Epithelial cell of prostate (primary cell): Measurements from ENCODE around the gene PGLYRP4.
A peak's percentile ranks its signal among the peaks of the same experiment; 100 is the strongest.
"Not testable (repeated sequence)": the region's sequence is repeated elsewhere in the genome, so short reads cannot be mapped to it uniquely, and the experiment has no call there.

Experiments used
- DNase-seq: peaks from one replicate; pipeline ENCODE4 v3.0.0-alpha.2; 2011; ENCODE audit warnings: low read depth, low spot score
- H3K27ac ChIP-seq: fragments of 450-650 bp; 2 replicates; pipeline ENCODE4 v1.5.1; 2017; ENCODE audit warnings: mild to moderate bottlenecking

The PGLYRP4 gene

DNA sequence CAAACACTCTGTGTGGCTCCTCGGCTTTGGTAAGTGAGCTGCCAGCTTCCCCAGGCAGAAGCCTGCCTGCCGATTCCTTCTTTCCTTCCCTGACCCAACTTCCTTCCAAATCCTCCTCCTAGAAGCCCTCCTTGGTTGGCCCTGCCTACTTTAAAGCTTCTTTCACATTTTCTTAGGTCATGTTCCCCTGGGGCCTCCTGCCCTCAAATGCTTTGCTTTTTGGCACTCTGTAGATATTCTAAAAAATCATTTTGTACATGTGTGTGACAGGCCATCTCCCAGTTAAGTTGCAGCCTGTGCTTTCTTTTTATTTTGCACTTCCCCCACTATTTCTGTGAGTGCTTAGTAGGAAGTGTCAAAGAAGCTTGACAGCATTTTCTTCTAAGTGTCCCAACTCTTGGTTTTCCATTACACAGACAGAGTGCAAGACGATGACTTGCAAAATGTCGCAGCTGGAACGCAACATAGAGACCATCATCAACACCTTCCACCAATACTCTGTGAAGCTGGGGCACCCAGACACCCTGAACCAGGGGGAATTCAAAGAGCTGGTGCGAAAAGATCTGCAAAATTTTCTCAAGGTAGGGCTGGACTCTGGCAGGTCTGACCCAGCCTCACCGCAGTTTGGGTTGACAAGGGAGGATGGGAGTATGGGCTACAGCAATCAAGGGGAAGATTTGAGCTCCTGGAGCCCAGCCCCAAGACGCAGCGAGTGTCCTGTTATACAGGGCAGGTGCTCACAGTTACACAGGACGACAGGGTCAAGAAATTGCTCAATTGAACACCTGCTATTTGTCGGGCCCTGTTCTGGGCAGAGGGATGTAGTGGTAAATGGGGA lies 9.4 kb upstream of the PGLYRP4 start, which contains the start of gene S100A9:
S100A9 (plus strand) TSS at position 2 of the 838 bp plus-strand sequence; CDS start at position 432, 430 bp downstream.
- peak within 1 kb of the TSS; percentile 90 for H3K27ac ChIP-seq
- DNase-seq, result no peak

DNA sequence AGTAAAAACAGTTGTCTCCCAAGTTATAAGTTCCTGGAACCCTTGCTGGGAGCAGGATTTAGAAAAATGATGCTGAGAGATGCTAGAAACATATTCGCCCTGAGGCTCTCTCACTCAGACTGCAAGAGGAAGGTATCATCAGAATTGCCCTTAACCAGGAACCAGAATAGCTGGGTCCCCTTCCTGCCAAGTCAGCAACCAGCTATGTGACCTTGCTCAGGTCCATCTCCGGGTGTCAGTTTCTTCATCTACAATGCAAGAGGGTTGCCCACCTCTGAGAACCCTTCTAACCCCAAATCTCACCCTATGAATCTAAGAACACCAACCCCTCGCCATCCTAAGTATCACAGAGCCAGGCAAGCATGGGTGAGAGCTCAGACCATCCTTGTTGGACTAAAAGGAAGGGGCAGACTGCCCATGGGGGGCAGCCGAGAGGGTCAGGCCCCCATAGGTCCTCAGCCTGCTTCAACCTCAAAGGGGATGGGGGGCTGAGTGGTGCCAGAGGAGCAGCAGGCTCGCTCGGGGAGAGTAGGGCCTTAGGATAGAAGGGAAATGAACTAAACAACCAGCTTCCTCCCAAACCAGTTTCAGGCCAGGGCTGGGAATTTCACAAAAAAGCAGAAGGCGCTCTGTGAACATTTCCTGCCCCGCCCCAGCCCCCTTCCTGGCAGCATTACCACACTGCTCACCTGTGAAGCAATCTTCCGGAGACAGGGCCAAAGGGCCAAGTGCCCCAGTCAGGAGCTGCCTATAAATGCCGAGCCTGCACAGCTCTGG lies 8.6 kb upstream of the PGLYRP4 start:
- no peak for DNase-seq
- peak overlapping the region; percentile 90 for H3K27ac ChIP-seq

GRCh38 chr1:153356392-153357075 lies 7.9 kb upstream of the PGLYRP4 start:
- no peak for DNase-seq
- H3K27ac ChIP-seq, result peak overlapping the region; percentile 90

DNA sequence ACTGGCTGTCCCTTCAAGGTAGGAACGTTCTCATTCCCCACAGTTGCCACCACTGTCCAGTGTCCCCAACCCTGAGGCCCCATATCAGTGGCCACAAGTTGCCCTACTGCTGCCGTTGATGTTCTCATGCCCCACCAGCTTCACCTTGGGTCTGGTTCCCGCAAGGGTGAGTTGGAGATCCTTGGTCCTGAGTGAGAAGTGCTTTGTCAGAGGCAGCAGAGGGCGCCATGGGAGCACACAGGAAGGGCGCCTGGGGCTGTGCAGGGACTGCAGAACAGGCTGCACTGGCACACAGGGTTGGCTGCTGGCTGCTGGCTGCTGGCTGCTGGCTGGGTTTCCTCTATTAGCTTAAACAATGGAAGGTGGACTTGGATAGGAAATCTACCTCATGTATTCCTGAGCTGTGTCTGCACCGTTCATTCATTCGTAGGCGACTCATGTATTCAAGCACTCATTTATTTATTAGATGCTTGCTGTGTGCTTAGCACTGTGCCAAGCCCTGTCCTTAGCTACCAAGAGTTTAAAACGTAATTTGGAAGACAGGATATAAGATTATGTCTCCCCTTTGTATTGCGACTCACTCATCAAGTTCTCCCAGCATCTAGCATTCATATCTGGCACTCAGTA lies 6.9 kb upstream of the PGLYRP4 start:
- H3K27ac ChIP-seq, result no peak overlapping the region
- DNase-seq, result no peak

DNA sequence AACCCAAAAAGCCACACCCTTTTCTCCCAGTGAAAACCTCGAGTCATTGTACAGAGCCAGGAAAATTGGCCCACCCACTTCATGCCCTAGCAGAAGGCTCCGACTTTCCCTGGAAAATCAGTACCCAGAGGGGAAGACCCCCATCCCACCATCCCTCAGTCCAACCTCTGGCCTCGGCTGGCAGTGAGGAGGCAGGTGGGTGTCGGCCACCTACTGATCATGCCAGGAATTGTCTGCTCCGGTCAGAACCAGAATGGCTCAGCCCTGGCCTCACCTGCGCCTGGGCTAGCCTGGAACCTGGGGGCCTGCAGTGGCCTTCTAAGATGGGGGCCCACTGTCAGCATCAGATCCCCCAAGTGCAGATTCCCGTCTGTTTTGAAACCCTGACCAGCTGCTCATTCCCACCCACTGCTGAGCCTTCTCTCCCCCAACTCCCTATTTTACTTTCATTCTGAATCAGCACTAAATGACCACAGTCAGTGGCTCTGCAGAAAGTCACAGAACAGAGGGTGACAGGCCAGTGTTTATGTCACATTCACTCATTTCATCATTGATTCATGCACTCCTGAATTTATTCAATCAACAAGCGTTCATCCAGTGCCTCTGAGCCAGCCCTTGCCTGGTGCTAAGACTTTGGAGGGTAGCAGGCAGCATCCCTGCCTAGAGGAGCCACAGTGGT lies 6.0 kb upstream of the PGLYRP4 start:
- H3K27ac ChIP-seq, result no peak overlapping the region
- DNase-seq, result no peak

- DNase-seq, result no peak
- H3K27ac ChIP-seq, result no peak overlapping the region
Observed at GRCh38 chr1:153353226-153353947, 4.7 kb upstream of the PGLYRP4 start.

DNA sequence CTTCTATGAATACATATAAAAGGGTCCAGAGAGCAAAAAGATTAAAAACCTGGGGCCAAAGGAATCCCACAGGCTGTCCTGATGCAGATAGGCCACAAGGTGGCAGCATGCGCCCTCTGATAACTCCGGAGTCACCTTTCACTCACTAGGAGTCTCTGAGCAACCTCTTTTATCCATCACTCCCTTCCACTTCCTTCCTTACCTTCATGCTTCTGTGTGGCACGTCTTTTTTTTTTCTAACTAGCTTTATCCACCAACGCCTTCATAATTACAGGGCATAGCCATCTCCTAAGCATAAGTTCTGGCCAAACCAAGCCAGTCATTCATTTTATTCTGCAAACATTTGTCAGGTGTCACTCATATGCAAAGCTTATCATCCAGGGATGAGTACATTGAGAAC lies 3.9 kb upstream of the PGLYRP4 start:
- DNase-seq, result no peak
- H3K27ac ChIP-seq, result no peak overlapping the region

- DNase-seq, result no peak
- no peak overlapping the region for H3K27ac ChIP-seq
Observed at GRCh38 chr1:153350321-153350957, 1.8 kb upstream of the PGLYRP4 start.

GRCh38 chr1:153349363-153350320 lies 1.0 kb upstream of the PGLYRP4 start:
- H3K27ac ChIP-seq, result no peak overlapping the region
- DNase-seq, result no peak

DNA sequence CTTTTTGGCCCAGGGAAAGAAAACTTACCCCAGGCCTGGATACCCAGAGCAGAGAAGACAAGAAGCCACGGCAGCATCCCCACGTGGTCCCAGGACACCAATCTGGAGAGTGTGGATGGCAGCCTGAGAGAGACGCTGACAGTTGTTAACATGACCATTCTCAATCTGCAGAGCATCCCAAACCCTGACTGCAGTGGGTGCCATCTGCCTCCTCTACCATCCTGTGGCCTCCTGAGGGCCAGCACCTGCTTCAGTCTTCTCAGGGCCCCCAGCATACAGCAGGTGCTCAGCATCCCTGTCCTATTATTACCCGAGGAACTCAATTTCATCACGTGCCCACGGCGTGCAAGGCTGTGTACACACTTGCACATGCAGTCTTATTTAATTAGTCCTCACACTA lies 785 bp downstream of the PGLYRP4 start:
- DNase-seq, result no peak
- no peak overlapping the region for H3K27ac ChIP-seq

DNA sequence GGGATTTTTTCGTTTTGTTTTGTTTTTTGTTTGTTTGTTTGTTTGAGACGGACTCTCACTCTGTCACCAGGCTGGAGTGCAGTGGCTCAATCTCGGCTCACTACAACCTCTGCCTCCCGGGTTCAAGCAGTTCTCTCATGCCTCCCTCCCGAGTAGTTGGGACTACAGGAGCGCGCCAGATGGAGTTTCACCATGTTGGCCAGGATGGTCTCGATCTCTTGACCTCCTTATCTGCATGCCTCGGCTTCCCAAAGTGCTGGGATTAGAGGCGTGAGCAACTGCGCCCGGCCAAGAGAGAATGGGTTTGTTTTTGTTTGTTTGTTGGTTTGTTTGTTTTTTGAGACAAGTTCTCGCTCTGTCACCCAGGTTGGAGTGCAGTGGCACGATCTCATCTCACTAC lies 1.6 kb downstream of the PGLYRP4 start:
- not testable (repeated sequence) for DNase-seq, H3K27ac ChIP-seq

- no peak overlapping the region for H3K27ac ChIP-seq
- no peak for DNase-seq
Observed at GRCh38 chr1:153346077-153346723, 2.4 kb downstream of the PGLYRP4 start.

DNA sequence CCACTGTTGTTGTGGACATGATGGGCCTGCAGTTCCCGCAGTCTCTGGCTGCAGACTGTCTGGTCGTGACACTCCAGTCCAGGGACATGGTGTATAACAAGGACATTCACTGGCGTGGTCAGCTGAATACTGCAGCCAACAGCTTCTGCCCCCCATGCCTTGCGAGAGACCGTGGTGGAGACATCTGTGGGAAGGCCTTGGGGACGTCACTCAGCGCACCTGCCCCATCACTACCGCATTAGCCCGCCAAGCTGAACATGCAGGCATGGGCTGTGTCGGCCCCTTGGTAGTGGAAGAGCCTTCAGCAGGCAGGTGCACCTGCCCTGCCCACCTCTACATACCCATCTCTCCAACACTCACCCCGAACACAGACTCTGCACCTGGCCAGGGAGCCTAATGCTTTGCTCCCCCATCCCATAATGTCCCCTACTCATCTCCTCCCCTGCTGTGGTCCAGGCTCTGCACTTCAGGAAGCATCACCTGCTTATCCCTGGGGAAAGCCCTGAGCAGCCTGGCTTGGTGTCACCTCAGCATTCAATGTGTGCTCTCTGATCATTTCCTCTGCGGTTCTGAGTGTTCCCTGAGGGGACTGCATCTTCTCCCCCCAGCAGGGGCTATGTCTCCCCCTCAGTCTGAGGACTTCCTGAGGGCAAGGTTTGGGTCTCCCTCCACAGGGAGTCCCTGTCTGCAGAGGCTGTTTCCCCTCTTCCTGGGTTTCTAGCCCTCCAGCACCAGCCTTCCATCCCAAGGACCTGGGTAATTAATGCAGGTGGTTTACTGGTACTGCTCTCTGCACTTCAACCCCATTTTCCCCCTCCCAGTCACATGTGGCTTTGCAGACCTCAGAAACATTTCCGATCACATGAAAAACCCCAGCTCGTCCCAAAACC lies 3.2 kb downstream of the PGLYRP4 start:
- no peak for DNase-seq
- H3K27ac ChIP-seq, result no peak overlapping the region

- DNase-seq, result no peak
- peak overlapping the region; percentile 37 for H3K27ac ChIP-seq
Observed at GRCh38 chr1:153344718-153345025, 4.0 kb downstream of the PGLYRP4 start.

GRCh38 chr1:153343811-153344717 lies 4.6 kb downstream of the PGLYRP4 start:
- DNase-seq, result no peak
- H3K27ac ChIP-seq, result peak overlapping the region; percentile 37
